Heart left ventricle (tissue), 16 donors: Measurements from ENCODE around the gene MTMR1. TPM values are rescaled to one million over a fixed set of nuclear protein-coding genes. Genes with fewer than 3 reads are reported as not detected.

ENCODE experiments used
- ATAC-seq, 4 donors: fragments of 200-7000 bp; cut with Tn5 transposase; one replicate each; pipeline ENCODE4 v1.9.1; 2020 to 2022; ENCODE audit warnings: moderate library complexity in 4 of 4, mild to moderate bottlenecking in 3 of 4, moderate number of reproducible peaks in 1 of 4
- DNase-seq, 5 donors: peaks; one replicate each; pipeline ENCODE4 v3.0.0-alpha.2; 2020
- H3K27ac ChIP-seq, 12 donors: fragments of 200-600 bp; sonication (generic) in 4 of 12; one replicate each; pipeline versions ENCODE4 v1.5.0 to v1.8.0; 2016 to 2022; ENCODE audit warnings: mild to moderate bottlenecking in 2 of 12
- H3K27me3 ChIP-seq, 9 donors: fragments of 200-600 bp; sonication (generic) in 2 of 9; one replicate each; pipeline versions ENCODE4 v1.5.1 to v1.8.0; 2016 to 2022; ENCODE audit warnings: mild to moderate bottlenecking in 3 of 9
- H3K36me3 ChIP-seq, 9 donors: fragments of 200-600 bp; sonication (generic) in 2 of 9; one replicate each; pipeline versions ENCODE4 v1.5.0 to v1.8.0; 2018 to 2022; ENCODE audit warnings: mild to moderate bottlenecking in 2 of 9
- H3K4me1 ChIP-seq, 12 donors: fragments of 200-600 bp; sonication (generic) in 4 of 12; one replicate each; pipeline versions ENCODE4 v1.5.0 to v1.8.0; 2016 to 2022; ENCODE audit warnings: mild to moderate bottlenecking in 3 of 12
- H3K4me3 ChIP-seq, 12 donors: fragments of 200-600 bp; sonication (generic) in 4 of 12; one replicate each; pipeline versions ENCODE4 v1.5.0 to v1.8.0; 2017 to 2022; ENCODE audit warnings: mild to moderate bottlenecking in 9 of 12, moderate library complexity in 4 of 12
- H3K9me3 ChIP-seq, 12 donors: fragments of 200-600 bp; sonication (generic) in 4 of 12; one replicate each; pipeline versions ENCODE4 v1.5.0 to v1.8.0; 2016 to 2022; ENCODE audit warnings: mild to moderate bottlenecking in 1 of 12
- CTCF ChIP-seq, 12 donors: fragments of 200-600 bp; sonication (generic) in 4 of 12; IDR thresholded peaks; one replicate each; pipeline versions ENCODE4 v1.5.0 to v1.8.0; 2018 to 2022; ENCODE audit warnings: antibody characterized with exemption in 12 of 12, mild to moderate bottlenecking in 5 of 12
- POLR2A ChIP-seq, 2 donors: fragments of 450-650 bp; IDR thresholded peaks; one replicate each; pipeline ENCODE4 v1.6.1; 2017; ENCODE audit warnings: antibody characterized with exemption in 2 of 2, mild to moderate bottlenecking in 2 of 2, moderate library complexity in 2 of 2
- WGBS, 4 donors: extraction: QIAGEN DNeasy Blood & Tissue Kit in 2 of 4; methylation state at CpG; one replicate each; pipeline versions ENCODE4 v1.1.5 to v1.1.7; 2013 to 2018; 5-methylcytosine and 5-hydroxymethylcytosine counted together
- intact Hi-C, 10 donors: fragments of 100-400 bp; cut with DNase I; formaldehyde crosslinking; loops; one replicate each; pipeline versions ENCODE4 v1.11.1 to v1.14.2; 2022
- polyA plus RNA-seq, 2 donors: library from polyadenylated mRNA; stranded (reverse); fragments of 200-250 nt; gene quantifications; one replicate each; pipeline ENCODE4 v1.2.3, GENCODE V29; 2013
- total RNA-seq, 9 donors: library from RNA; depleted of rRNA in 2 of 9; stranded (reverse); fragments of >200 nt in 2 of 9; fragmentation: NEBNext Ultra II Directional in 3 of 9; extraction: Animal tissue kit (Norgen Biotek cat#: 25700) in 3 of 9; gene quantifications; one replicate each; pipeline versions ENCODE4 v1.1.0 to v1.2.4, GENCODE V29; 2016 to 2023
- donor health status: ischemic (EF 13 %, LVEDD 7.1; RV severe dilation, severe dysfunction).
- donor health status: healthy with polysubstance abuse.
- donor health status: DM: no; HTN: yes; CAD: no.
- donor health status: DM: no; HTN: no; CAD: no.
- donor health status: ischemic (EF 25% LVEDD 6.9; RV normal size, moderate dysfunction).
- donor health status: ischemic (EF 25% LVEDD 5.7; RV mildly dilated, moderate dysfunction).
- donor health status: healthy.
- donor health status: DM: yes; HTN: yes; CAD: no.
- donor health status: ischemic (EF 35%, LVEDD 5.7; RV mildly dilated, moderate dysfunction).
- donor health status: nonischemic (EF 11% LVEDD 7.7; RV severe dilation, severe dysfunction).
- donor health status: DM: yes; HTN: yes; CAD: no.
- donor health status: PGD.
- donor health status: ischemic (EF 29% LVEDD 5.4; RV normal size, mild dysfunction).
- donor health status: nonischemic (EF 23%, LVEDD 6.1; RV moderate dilation, normal function).

The MTMR1 gene
- total and polyA plus RNA-seq, 11 donors = 5.1 to 59.7 (median 21.0) TPM

- Histone ChIP-seq H3K9me3 (peaks cover 0 to 6% (median 0%) of the 10 kb centered on the region in 12 donors), H3K27me3 (no peaks in the 10 kb centered on the region), H3K4me1 (peaks cover 0 to 24% (median 0%) of the 10 kb centered on the region in 12 donors), H3K27ac (peak overlapping the region in 3 of 12 donors; percentile 69 to 81 (median 76)), H3K4me3 (peak overlapping the region in 3 of 12 donors; percentile 63 to 83 (median 66)), H3K36me3 (peaks cover 0 to 7% (median 0%) of the 10 kb centered on the region in 9 donors)
- no peak for TF ChIP-seq CTCF (IDR thresholded peaks at IDR 0.05)
- TF ChIP-seq POLR2A (IDR thresholded peaks at IDR 0.05) = no peak
- intact Hi-C loops = loop anchor here in 1 of 10 donors (10.0 kb wide), 1 partner anchor 330 kb away; the partner anchor contains the start of gene MAMLD1
- ATAC-seq = peak in 3 of 4 donors; percentile 23 to 48 (median 28)
- DNase-seq = peak in 1 of 5 donors; percentile 28
- 56 to 71% (median 65%) methylated on average over 8 of the region's 8 CpGs for WGBS, 4 donors
Observed at GRCh38 chrX:150694738-150695410, 1.7 kb downstream of the MTMR1 start.

- TF ChIP-seq CTCF (IDR thresholded peaks at IDR 0.05) (no peak), POLR2A (IDR thresholded peaks at IDR 0.05) (no peak)
- Histone ChIP-seq H3K36me3 (peaks cover 0 to 10% (median 0%) of the 10 kb centered on the region in 9 donors), H3K27me3 (no peaks in the 10 kb centered on the region), H3K4me3 (no peak overlapping the region), H3K4me1 (peaks cover 0 to 24% (median 0%) of the 10 kb centered on the region in 12 donors), H3K27ac (no peak overlapping the region), H3K9me3 (no peaks in the 10 kb centered on the region)
- 72 to 90% (median 76%) methylated on average over 1 of the region's 1 CpG for WGBS, 4 donors
- no peak for DNase-seq
- intact Hi-C loops = loop anchor here in 1 of 10 donors (10.0 kb wide), 1 partner anchor 332 kb away; the partner anchor contains the start of gene MAMLD1
- ATAC-seq = no peak
Observed at GRCh38 chrX:150696331-150696730, 3.1 kb downstream of the MTMR1 start.

DNA sequence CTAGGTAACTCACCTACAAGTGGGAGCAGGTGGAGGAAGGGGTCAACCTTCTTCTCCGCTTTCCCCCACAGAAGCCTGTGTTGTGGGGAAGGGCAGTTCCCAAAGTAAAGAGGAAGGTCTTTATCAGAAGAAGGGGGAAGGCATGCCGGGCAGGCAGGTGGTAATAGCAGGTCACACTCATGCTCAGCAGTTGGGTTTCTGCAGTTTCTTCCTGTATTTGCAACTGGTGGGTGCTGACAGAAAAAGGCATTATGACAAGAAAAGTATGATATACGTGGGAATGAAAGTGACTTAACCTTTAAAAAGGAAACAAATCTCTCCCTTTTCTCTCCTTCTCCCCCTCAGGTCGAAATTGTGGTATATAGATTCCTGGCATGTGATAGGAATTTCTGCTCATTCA is 3.7 kb downstream of the MTMR1 start:
- intact Hi-C loops = loop anchor here in 1 of 10 donors (10.0 kb wide), 1 partner anchor 332 kb away; the partner anchor contains the start of gene MAMLD1
- no peak for ATAC-seq

More for the DNA sequence above, 3.7 kb downstream of the MTMR1 start:
- no peak for DNase-seq
- peaks cover 0 to 24% (median 0%) of the 10 kb centered on the region in 12 donors for H3K4me1 ChIP-seq
- peaks cover 0 to 10% (median 0%) of the 10 kb centered on the region in 9 donors for H3K36me3 ChIP-seq
- no peak overlapping the region for H3K27ac ChIP-seq
- no peaks in the 10 kb centered on the region for H3K27me3 ChIP-seq
- no peak overlapping the region for H3K4me3 ChIP-seq
- TF ChIP-seq CTCF (IDR thresholded peaks at IDR 0.05) = no peak
- TF ChIP-seq POLR2A (IDR thresholded peaks at IDR 0.05) = no peak
- 48 to 75% (median 71%) methylated on average over 4 of the region's 4 CpGs for WGBS, 4 donors
- H3K9me3 ChIP-seq = no peaks in the 10 kb centered on the region
